Activated T-cell treated with anti-CD3 and anti-CD28 coated beads for 4 hours (primary cell): ENCODE measurements around the gene CACNB3.
A peak's percentile ranks its signal among the peaks of the same experiment; 100 is the strongest.
"Not testable (repeated sequence)": the region's sequence is repeated elsewhere in the genome, so short reads cannot be mapped to it uniquely, and the experiment has no call there.

ENCODE experiments used
- DNase-seq: peaks from one replicate; pipeline ENCODE4 v3.0.0-alpha.2; 2020

The CACNB3 gene

DNA sequence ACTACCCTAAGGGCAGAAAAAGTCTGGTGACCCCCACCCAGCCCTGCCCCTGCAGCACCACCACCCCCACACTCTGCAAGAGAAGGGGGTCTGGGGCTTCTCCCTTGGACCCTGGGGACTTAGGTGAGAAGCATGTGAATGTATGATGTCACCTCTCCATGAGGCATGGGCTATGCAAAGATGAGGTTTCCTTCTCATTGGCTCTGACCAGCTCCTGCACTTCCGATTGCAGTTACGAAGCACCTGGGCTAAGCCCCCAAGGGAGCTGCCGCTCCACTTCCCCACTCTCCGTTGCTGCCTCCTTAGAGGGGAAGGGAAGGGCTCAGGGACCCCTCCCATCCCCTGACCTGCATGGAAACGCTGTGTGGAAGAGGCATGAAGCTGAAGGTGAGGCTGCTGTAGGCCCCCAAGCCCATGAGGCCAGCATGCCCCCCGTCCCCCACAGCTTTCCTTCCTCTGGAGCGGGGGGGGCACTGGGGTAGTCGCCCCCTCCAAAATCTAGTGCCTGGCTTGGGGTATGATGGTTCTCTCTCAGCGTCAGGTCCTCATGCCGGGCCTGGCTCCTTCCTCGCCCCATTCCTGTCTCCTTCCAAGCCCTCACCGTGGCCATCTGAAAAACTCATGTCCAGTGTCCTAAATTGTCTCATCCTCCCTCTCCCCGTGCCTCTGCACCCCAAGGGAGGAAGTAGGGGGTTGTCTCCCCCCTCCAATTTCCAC lies 39.1 kb downstream of the CACNB3 start:
- no peak for DNase-seq

DNA sequence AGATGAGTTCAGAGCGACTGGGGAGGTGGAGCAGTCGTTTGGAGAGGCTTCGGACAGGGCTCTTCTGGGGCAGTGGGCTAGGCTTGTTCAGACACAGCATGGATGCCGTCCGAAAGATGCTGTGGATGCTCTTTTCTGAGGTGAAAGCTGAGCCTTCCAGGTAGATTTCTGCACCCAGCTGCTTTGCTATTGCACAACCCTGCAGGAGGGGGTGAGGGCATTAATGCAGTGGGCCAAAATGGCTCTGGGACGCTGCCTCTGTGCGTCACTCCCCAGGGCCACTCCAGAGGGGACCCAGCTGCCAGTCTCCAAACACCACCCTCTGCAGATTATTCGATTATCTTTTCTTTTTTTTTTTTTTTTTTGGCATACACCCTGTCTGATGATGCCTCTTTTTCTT lies 39.7 kb downstream of the CACNB3 start:
- DNase-seq = no peak

- no peak for DNase-seq
Observed at GRCh38 chr12:48859607-48860006, 41.3 kb downstream of the CACNB3 start.

GRCh38 chr12:48860236-48860635 lies 41.9 kb downstream of the CACNB3 start:
- DNase-seq = not testable (repeated sequence)

DNA sequence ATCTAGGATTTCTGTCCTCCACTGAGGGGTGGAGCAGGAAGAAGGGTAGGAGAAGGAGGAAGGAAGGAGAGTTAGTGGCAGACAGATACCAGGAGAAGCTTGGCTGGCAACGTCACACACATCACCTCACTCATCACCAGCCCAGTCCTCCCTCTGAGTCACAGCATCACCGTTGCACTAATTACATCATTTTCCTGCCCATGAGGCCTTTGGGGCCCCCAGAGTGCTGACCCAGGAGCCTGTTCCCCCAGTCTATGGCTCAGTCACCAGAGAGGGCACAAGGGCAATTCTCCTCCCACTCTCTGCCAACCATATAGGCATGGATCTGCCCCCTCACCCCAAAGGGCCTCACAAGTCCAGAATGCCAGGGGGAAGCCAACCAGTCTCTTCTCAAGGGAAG lies 42.8 kb downstream of the CACNB3 start:
- DNase-seq = no peak

DNA sequence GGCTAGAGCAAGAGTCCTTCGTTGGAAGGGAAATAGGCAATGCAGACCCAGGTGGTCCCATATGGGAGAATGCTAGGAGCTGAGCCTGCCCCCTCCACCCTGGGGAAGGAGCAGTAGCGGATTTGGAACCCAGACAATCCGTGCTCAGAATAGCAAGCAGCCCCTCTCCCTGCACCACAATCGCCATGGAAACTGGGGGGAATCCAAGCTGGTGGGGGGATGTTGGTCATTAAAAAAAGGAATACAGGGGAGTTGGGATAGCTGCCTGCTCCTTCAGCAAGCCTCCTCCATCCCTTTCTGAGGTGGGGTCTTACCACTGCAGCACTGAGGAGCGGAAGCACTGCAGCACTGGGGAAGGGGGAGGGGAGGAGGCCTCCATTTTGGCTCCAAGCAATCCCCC lies 44.5 kb downstream of the CACNB3 start:
- DNase-seq = no peak

DNA sequence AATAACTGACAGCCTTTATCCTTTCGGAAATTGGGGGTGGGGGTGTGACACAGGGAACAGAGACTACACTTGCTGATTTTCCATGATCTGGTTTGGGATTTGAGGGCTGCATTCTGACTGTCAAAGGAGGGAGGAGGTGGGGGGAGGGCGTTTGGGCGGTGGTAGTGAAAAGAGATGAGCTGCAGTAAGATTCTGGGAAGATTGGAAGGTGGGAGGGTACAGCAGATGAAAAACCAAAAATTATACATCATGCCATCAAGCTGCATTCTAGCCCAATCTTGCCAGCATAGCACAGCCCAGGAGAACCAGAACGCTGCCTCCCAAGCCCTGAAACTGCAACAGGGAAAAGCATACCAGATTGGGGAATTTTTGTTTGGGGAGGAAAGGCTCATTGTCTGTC lies 45.0 kb downstream of the CACNB3 start:
- DNase-seq = no peak

DNA sequence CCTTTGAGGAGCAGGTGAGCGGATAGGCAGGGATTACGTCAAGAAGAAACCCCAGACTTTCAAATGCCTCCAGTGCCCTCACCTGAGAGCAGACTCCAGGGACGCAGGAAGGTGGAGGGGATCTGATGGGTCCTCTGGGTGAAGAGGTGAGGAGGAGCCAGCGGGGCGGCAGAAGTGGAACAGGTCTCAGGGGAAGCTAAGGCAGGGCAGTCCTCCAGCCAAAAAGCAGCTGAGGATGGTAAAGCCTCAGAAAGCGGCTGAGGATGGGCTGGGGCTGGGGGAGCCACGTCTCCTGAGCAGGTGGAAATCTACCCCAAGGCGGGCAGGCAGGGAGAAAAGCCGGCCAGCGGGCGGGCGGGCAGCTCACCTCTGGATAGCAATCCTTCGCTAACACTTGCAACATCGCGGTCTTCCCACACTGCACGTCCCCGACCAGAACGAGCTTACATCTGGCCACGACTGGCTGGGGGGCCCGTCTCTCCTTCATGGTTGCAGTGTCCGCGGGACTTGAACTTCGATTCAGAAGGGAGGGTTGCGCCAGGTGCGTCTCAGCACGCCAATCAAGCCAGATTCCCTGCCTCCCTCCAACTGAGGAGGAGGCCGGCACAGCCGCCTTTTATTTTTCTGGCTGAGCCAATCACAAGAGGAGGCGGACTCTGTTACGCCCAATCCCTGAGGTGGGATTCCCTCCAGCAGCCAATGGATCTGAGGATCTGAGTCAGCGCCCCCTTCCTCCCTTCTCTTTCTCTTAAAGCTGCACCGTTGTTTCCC lies 47.2 kb downstream of the CACNB3 start, which contains the start of gene RND1:
TSS of gene RND1 (minus strand) at position 590 of the 771 bp plus-strand sequence. CDS start at position 487, 103 bp downstream.
- peak; percentile 62 for DNase-seq

DNA sequence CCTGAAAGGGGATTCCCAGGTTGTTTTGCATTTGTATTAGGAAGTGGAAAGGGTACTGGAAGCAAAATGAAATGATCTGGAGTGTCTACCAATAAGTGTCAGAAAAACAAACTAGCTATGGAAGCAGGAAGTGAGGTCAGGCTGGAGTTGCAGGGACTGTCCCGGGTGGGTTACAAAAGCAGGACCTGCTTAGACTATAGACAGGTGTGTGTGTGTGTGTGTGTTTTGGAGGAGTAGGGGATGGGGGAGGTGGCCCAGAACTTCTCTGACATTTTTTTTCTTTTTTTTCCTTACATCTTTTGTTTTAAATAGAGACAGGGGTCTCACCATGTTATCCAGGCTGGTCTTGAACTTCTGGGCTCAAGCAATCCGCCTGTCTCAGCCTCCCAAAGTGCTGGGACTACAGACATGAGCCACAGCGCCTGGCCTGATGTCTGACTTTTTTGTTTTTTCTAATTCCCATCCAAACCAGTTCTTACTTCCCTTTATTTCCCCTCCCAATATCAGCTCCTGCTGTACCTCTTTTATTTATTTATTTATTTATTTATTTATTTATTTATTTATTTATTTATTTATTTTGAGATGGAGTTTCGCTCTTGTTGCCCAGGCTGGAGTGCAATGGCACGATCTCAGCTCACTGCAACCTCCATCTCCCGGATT lies 47.9 kb downstream of the CACNB3 start:
- no peak for DNase-seq

DNA sequence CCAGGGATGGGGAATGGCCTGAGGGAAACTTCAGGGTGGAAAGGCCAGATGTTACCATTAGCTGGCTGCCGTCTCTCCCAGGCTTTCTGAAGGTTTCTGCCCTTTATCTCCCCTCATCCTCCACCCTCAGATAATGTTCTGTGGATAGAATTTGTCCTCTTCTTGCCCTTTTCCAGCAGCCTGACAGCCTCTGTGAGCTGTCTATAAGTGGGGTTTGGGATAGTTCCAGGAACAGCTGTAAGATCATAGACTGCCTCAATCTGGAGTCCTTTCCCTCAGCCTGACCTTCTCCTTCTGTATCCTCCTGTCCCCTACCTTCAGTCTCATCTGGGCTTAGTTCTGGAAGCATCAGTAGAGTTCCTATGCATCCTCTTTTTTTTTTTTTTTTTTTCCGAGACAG lies 50.2 kb downstream of the CACNB3 start:
- DNase-seq = no peak

DNA sequence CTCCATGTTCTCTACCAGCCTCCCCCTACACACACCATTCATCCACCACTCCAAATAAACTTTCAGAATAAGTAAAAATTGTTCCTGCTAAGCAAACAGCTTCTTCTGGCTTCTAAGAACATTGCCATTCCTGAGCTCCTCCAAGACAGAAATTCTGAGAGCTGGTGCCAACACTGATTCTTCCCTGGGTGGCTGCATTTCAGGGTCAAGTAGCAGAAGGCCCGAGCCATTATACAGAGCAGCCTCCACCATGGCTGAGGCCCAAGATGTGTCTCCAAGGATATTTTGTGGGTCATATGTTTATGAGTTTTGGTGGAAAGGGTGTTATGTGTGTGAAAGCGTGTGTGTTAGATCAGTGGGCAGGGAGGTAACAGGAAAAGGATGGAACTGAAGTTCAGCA lies 50.9 kb downstream of the CACNB3 start:
- DNase-seq = no peak

- no peak for DNase-seq
Observed at GRCh38 chr12:48873096-48873495, 54.8 kb downstream of the CACNB3 start.

GRCh38 chr12:48873534-48873933 lies 55.2 kb downstream of the CACNB3 start:
- not testable (repeated sequence) for DNase-seq

DNA sequence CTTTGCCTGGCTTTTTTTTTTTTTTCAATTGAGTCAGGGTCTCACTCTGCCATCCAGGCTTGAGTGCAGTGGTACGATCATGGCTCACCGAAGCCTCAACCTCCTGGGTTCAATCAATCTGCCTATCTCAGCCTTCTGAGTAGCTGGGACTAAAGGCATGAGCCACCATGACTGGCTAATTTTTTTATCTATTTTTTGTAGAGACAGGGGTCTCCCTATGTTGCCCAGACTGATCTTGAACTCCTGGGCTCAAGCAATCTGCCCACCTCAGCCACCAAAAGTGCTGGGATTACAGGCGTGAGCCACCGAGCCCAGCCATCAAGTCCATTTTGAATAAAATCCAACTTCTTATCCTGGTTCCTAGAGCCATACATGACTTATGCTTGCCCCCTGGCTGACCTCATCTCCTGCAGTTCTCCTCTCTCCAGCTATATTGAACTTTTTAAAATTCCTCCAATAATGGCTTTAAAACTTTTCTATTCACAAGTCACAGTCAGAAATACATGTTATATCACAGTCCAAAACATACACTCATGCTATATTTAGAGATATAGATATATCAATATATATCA lies 57.7 kb downstream of the CACNB3 start:
- no peak for DNase-seq
